HG03575 (cell line): ENCODE measurements around the gene ACTR3C.
"Not testable (repeated sequence)": the region's sequence is repeated elsewhere in the genome, so short reads cannot be mapped to it uniquely, and the experiment has no call there.

ENCODE experiments used
- ATAC-seq: cut with Tn5 transposase; IDR thresholded peaks from one replicate; pipeline ENCODE4 v1.9.1; 2021; ENCODE audit not compliant: unreplicated experiment, insufficient number of reproducible peaks, low FRiP score; ENCODE audit errors: extremely low read depth

ACTR3C gene

GRCh38 chr7:150297978-150298377 lies 25.4 kb downstream of the ACTR3C start:
- not testable (repeated sequence) for ATAC-seq

- ATAC-seq: not testable (repeated sequence)
Measured at GRCh38 chr7:150296802-150297201, 26.5 kb downstream of the ACTR3C start.

GRCh38 chr7:150295614-150296013 lies 27.7 kb downstream of the ACTR3C start:
- ATAC-seq: not testable (repeated sequence)

GRCh38 chr7:150295027-150295426 lies 28.3 kb downstream of the ACTR3C start:
- not testable (repeated sequence) for ATAC-seq

GRCh38 chr7:150290317-150290716 lies 33.0 kb downstream of the ACTR3C start:
- ATAC-seq: not testable (repeated sequence)

GRCh38 chr7:150288816-150289215 lies 34.5 kb downstream of the ACTR3C start:
- ATAC-seq: not testable (repeated sequence)

- not testable (repeated sequence) for ATAC-seq
Measured at GRCh38 chr7:150287815-150288214, 35.5 kb downstream of the ACTR3C start.

- not testable (repeated sequence) for ATAC-seq
Measured at GRCh38 chr7:150285849-150286754, 37.2 kb downstream of the ACTR3C start.

- not testable (repeated sequence) for ATAC-seq
Measured at GRCh38 chr7:150283608-150284007, 39.7 kb downstream of the ACTR3C start.

GRCh38 chr7:150283111-150283510 lies 40.2 kb downstream of the ACTR3C start:
- not testable (repeated sequence) for ATAC-seq

- ATAC-seq: not testable (repeated sequence)
Measured at GRCh38 chr7:150281681-150282403, 41.5 kb downstream of the ACTR3C start.

- ATAC-seq: not testable (repeated sequence)
Measured at GRCh38 chr7:150278383-150278782, 45.0 kb downstream of the ACTR3C start.

- ATAC-seq: not testable (repeated sequence)
Measured at GRCh38 chr7:150276132-150276695, 47.1 kb downstream of the ACTR3C start.

GRCh38 chr7:150271898-150272297 lies 51.4 kb downstream of the ACTR3C start:
- ATAC-seq: not testable (repeated sequence)

- not testable (repeated sequence) for ATAC-seq
Measured at GRCh38 chr7:150270101-150270824, 53.1 kb downstream of the ACTR3C start.

GRCh38 chr7:150268798-150269197 lies 54.5 kb downstream of the ACTR3C start:
- ATAC-seq: not testable (repeated sequence)

GRCh38 chr7:150268287-150268686 lies 55.1 kb downstream of the ACTR3C start:
- ATAC-seq: not testable (repeated sequence)

- not testable (repeated sequence) for ATAC-seq
Measured at GRCh38 chr7:150266953-150267665, 56.2 kb downstream of the ACTR3C start.
